ENCODE data around the gene HOOK2.

- TF ChIP-seq ZNF223 (tag by site-specific recombination; IDR thresholded peaks at IDR 0.05) (no peak), ZNF121 (tag by site-specific recombination; IDR thresholded peaks at IDR 0.05) (no peak), TSHZ1 (tag by site-specific recombination; IDR thresholded peaks at IDR 0.05; ENCODE audit: borderline replicate concordance) (no peak), CTCF (tag by site-specific recombination; IDR thresholded peaks at IDR 0.05) (no peak), PRDM1 (tag by site-specific recombination; IDR thresholded peaks at IDR 0.05) (no peak), PBX3 (CRISPR knock-in tag; IDR thresholded peaks at IDR 0.05) (no peak), ZNF792 (tag by site-specific recombination; IDR thresholded peaks at IDR 0.05) (no peak), ZNF747 (tag by site-specific recombination; IDR thresholded peaks at IDR 0.05) (no peak), BCL6B (tag by site-specific recombination; IDR thresholded peaks at IDR 0.05) (no peak), ZNF24 (tag by site-specific recombination; IDR thresholded peaks at IDR 0.05) (no peak), ZBTB44 (tag by site-specific recombination; IDR thresholded peaks at IDR 0.05) (no peak)
These were observed 52.0 kb downstream of the HOOK2 start for GRCh38 chr19:12723381-12723640.

Measured in HEK293 (cell line).